Stomach (tissue), 4 donors: ENCODE data around the gene MUC5B.

ENCODE experiments used
- POLR2A ChIP-seq, 4 donors: fragments of 450-650 bp; IDR thresholded peaks; one replicate each; pipeline ENCODE4 v1.6.1; 2016; ENCODE audit warnings: antibody characterized with exemption in 4 of 4, control low read depth in 2 of 4, mild to moderate bottlenecking in 1 of 4, moderate library complexity in 1 of 4
- TF ChIP-seq, protein P1 (sequence below), 7 experiments: fragments of 450-650 bp in 4 of 7; fragments of 200-600 bp in 3 of 7; sonication (generic) in 3 of 7; IDR thresholded peaks; one replicate each; pipeline ENCODE4 v1.5.1; 2016 to 2019; ENCODE audit warnings: antibody characterized with exemption in 7 of 7, control low read depth in 2 of 7, mild to moderate bottlenecking in 1 of 7

DNA sequence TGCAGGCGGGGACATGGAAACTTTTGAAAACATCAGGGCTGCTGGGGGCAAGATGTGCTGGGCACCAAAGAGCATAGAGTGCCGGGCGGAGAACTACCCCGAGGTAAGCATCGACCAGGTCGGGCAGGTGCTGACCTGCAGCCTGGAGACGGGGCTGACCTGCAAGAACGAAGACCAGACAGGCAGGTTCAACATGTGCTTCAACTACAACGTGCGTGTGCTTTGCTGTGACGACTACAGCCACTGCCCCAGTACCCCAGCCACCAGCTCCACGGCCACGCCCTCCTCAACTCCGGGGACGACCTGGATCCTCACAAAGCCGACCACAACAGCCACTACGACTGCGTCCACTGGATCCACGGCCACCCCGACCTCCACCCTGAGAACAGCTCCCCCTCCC, 19.4 kb downstream of the MUC5B start:
- no peak for TF ChIP-seq POLR2A (IDR thresholded peaks at IDR 0.05)
- TF ChIP-seq, protein P1, sequence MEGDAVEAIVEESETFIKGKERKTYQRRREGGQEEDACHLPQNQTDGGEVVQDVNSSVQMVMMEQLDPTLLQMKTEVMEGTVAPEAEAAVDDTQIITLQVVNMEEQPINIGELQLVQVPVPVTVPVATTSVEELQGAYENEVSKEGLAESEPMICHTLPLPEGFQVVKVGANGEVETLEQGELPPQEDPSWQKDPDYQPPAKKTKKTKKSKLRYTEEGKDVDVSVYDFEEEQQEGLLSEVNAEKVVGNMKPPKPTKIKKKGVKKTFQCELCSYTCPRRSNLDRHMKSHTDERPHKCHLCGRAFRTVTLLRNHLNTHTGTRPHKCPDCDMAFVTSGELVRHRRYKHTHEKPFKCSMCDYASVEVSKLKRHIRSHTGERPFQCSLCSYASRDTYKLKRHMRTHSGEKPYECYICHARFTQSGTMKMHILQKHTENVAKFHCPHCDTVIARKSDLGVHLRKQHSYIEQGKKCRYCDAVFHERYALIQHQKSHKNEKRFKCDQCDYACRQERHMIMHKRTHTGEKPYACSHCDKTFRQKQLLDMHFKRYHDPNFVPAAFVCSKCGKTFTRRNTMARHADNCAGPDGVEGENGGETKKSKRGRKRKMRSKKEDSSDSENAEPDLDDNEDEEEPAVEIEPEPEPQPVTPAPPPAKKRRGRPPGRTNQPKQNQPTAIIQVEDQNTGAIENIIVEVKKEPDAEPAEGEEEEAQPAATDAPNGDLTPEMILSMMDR (IDR thresholded peaks at IDR 0.05): no peak
